Fibroblast of lung (primary cell): Measurements from ENCODE around the gene SAPCD2.
"Not testable (repeated sequence)": the region's sequence is repeated elsewhere in the genome, so short reads cannot be mapped to it uniquely, and the experiment has no call there.

Source experiments
- EZH2 ChIP-seq: IDR thresholded peaks from 2 replicates; pipeline ENCODE4 v1.5.1; 2012; ENCODE audit warnings: low read length, control low read depth, mild to moderate bottlenecking; ENCODE audit errors: missing control alignments
- TF ChIP-seq, protein P1 (sequence below), 2 donors: IDR thresholded peaks in 1 of 2; conservative IDR thresholded peaks in 1 of 2; 1 replicate in 1 of 2; 2 replicates in 1 of 2; pipeline ENCODE4 v1.5.1; 2011 to 2012; ENCODE audit warnings: low read length in 2 of 2, control low read depth in 1 of 2, inconsistent platforms in 1 of 2, low read depth in 1 of 2, mild to moderate bottlenecking in 1 of 2

DNA sequence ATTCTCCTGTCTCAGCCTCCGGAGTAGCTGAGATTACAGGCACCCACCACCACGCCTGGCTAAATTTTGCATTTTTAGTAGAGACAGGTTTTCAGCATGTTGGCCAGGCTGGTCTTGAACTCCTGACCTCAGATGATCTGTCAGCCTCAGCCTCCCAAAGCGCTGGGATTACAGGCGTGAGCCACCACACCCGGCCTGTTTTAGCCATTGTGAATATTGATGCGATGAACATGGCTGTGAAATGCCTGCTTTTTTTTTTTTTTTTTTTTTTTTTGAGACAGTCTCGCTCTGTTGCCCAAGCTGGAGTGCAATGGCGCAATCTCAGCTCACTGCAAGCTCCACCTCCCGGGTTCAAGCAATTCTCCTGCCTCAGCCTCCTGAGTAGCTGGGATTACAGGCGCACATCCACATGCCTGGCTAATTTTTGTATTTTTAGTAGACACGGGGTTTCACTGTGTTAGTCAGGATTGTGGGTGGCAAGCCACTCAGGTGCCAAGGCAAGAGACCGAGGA, 47.8 kb upstream of the SAPCD2 start:
- TF ChIP-seq, protein P1, sequence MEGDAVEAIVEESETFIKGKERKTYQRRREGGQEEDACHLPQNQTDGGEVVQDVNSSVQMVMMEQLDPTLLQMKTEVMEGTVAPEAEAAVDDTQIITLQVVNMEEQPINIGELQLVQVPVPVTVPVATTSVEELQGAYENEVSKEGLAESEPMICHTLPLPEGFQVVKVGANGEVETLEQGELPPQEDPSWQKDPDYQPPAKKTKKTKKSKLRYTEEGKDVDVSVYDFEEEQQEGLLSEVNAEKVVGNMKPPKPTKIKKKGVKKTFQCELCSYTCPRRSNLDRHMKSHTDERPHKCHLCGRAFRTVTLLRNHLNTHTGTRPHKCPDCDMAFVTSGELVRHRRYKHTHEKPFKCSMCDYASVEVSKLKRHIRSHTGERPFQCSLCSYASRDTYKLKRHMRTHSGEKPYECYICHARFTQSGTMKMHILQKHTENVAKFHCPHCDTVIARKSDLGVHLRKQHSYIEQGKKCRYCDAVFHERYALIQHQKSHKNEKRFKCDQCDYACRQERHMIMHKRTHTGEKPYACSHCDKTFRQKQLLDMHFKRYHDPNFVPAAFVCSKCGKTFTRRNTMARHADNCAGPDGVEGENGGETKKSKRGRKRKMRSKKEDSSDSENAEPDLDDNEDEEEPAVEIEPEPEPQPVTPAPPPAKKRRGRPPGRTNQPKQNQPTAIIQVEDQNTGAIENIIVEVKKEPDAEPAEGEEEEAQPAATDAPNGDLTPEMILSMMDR (conservative IDR thresholded peaks at IDR 0.05 in 1 of 2, IDR thresholded peaks at IDR 0.05 in 1 of 2; ENCODE audit: low read depth in 1 of 2, low read length in 2 of 2), result not testable (repeated sequence)
- not testable (repeated sequence) for TF ChIP-seq EZH2
